WTC11 (cell line): ENCODE results near the gene GPRASP2. TPM values are rescaled to one million over a fixed set of nuclear protein-coding genes. Genes with fewer than 3 reads are reported as not detected.

Experiments
- ATAC-seq: fragments of 200-7000 bp; cut with Tn5 transposase; 2 replicates; pipeline ENCODE4 v1.10.0; 2021; ENCODE audit warnings: mild to moderate bottlenecking, moderate library complexity
- CTCF ChIA-PET: fragments of 300-600 bp; sonication (Branson Sonifier 250); formaldehyde crosslinking; loops from one replicate; lab custom pipeline; 2021; ENCODE audit warnings: antibody characterized with exemption; lab: Charles Lee
- POLR2A ChIA-PET: fragments of 350-600 bp; sonication (Branson Sonifier 250); formaldehyde crosslinking; loops from one replicate; lab custom pipeline; 2021; ENCODE audit warnings: antibody characterized with exemption; lab: Charles Lee
- DNase-seq: peaks from one replicate; pipeline ENCODE4 v3.0.0; 2021; ENCODE audit warnings: low spot score
- H3K27ac Mint-ChIP-seq: 2 replicates; pipeline ENCODE4 v1.8.0; 2021; ENCODE audit warnings: mixed read lengths
- H3K27me3 Mint-ChIP-seq: 2 replicates; pipeline ENCODE4 v1.8.0; 2021; ENCODE audit warnings: low read depth, mild to moderate bottlenecking, moderate library complexity, mixed read lengths
- H3K36me3 Mint-ChIP-seq: 2 replicates; pipeline ENCODE4 v1.8.0; 2021; ENCODE audit warnings: mixed read lengths
- H3K4me1 Mint-ChIP-seq: 2 replicates; pipeline ENCODE4 v1.8.0; 2022; ENCODE audit warnings: mixed read lengths
- H3K4me3 Mint-ChIP-seq: 2 replicates; pipeline ENCODE4 v1.8.0; 2021; ENCODE audit warnings: mild to moderate bottlenecking, moderate library complexity, mixed read lengths
- H3K9me3 Mint-ChIP-seq: 2 replicates; pipeline ENCODE4 v1.8.0; 2021; ENCODE audit warnings: mixed read lengths
- ATF1 ChIP-seq: sonication (generic); formaldehyde crosslinking; IDR thresholded peaks from 2 replicates; pipeline ENCODE4 v1.8.1; 2023; ENCODE audit warnings: mild to moderate bottlenecking, moderate library complexity, missing genetic modification reagents
- CREB1 ChIP-seq: sonication (generic); formaldehyde crosslinking; IDR thresholded peaks from 2 replicates; pipeline ENCODE4 v1.8.0; 2023; ENCODE audit warnings: mild to moderate bottlenecking, missing genetic modification reagents
- EMX1 ChIP-seq: fragments of 250-450 bp; sonication (Bioruptor Pico); IDR thresholded peaks from 2 replicates; pipeline ENCODE4 v1.8.0; 2021; ENCODE audit warnings: mild to moderate bottlenecking
- ERG ChIP-seq: fragments of 250-450 bp; sonication (Bioruptor Pico); IDR thresholded peaks from 2 replicates; pipeline ENCODE4 v1.8.0; 2021; ENCODE audit warnings: mild to moderate bottlenecking
- JAZF1 ChIP-seq: fragments of 250-450 bp; sonication (Bioruptor Pico); IDR thresholded peaks from 2 replicates; pipeline ENCODE4 v1.9.0; 2021; ENCODE audit warnings: moderate library complexity, mild to moderate bottlenecking, inconsistent platforms
- MXD4 ChIP-seq: fragments of 250-450 bp; sonication (Bioruptor Pico); IDR thresholded peaks from 2 replicates; pipeline ENCODE4 v1.8.0; 2021; ENCODE audit warnings: mild to moderate bottlenecking, moderate library complexity, borderline replicate concordance
- NFYB ChIP-seq: sonication (generic); formaldehyde crosslinking; conservative IDR thresholded peaks from 2 replicates; pipeline ENCODE4 v1.8.0; 2022; ENCODE audit warnings: low read depth, missing genetic modification reagents
- OVOL2 ChIP-seq: fragments of 250-450 bp; sonication (Bioruptor Pico); IDR thresholded peaks from 2 replicates; pipeline ENCODE4 v1.9.0; 2021; ENCODE audit warnings: mild to moderate bottlenecking, borderline replicate concordance
- RORB ChIP-seq: fragments of 250-450 bp; sonication (Bioruptor Pico); IDR thresholded peaks from 2 replicates; pipeline ENCODE4 v1.9.0; 2021; ENCODE audit warnings: mild to moderate bottlenecking
- SOX15 ChIP-seq: fragments of 250-450 bp; sonication (Bioruptor Pico); IDR thresholded peaks from 2 replicates; pipeline ENCODE4 v1.9.0; 2021; ENCODE audit warnings: mild to moderate bottlenecking
- ZBTB21 ChIP-seq: sonication (generic); formaldehyde crosslinking; IDR thresholded peaks from 2 replicates; pipeline ENCODE4 v1.8.1; 2023; ENCODE audit warnings: mild to moderate bottlenecking, missing genetic modification reagents, borderline replicate concordance
- total RNA-seq: library from RNA; stranded (reverse); gene quantifications from 3 replicates; pipeline ENCODE4 v1.2.3, GENCODE V29; 2021
- TF ChIP-seq, protein P1 (sequence below): sonication (generic); formaldehyde crosslinking; IDR thresholded peaks from 2 replicates; pipeline ENCODE4 v1.8.0; 2022; ENCODE audit warnings: mild to moderate bottlenecking, missing genetic modification reagents
- TF ChIP-seq, protein P2 (sequence below): fragments of 200-600 bp; IDR thresholded peaks from 2 replicates; pipeline ENCODE4 v1.8.0; 2022; ENCODE audit warnings: antibody characterized with exemption
- TF ChIP-seq, protein P3 (sequence below): sonication (generic); formaldehyde crosslinking; IDR thresholded peaks from 2 replicates; pipeline ENCODE4 v1.8.0; 2023; ENCODE audit warnings: missing genetic modification reagents, mild to moderate bottlenecking, borderline replicate concordance
- TF ChIP-seq, protein P4 (sequence below): sonication (generic); formaldehyde crosslinking; IDR thresholded peaks from 2 replicates; pipeline ENCODE4 v1.8.0; 2022; ENCODE audit warnings: mild to moderate bottlenecking, missing genetic modification reagents

Gene GPRASP2
- total RNA-seq, 1 experiment from 2014 or later = 18.5 TPM

- TF ChIP-seq CREB1 (CRISPR knock-in tag) (no peak), JAZF1 (CRISPR knock-in tag) (no peak), ERG (CRISPR knock-in tag) (no peak)
- TF ChIP-seq, protein P1, sequence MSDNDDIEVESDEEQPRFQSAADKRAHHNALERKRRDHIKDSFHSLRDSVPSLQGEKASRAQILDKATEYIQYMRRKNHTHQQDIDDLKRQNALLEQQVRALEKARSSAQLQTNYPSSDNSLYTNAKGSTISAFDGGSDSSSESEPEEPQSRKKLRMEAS = no peak
- TF ChIP-seq, protein P2, sequence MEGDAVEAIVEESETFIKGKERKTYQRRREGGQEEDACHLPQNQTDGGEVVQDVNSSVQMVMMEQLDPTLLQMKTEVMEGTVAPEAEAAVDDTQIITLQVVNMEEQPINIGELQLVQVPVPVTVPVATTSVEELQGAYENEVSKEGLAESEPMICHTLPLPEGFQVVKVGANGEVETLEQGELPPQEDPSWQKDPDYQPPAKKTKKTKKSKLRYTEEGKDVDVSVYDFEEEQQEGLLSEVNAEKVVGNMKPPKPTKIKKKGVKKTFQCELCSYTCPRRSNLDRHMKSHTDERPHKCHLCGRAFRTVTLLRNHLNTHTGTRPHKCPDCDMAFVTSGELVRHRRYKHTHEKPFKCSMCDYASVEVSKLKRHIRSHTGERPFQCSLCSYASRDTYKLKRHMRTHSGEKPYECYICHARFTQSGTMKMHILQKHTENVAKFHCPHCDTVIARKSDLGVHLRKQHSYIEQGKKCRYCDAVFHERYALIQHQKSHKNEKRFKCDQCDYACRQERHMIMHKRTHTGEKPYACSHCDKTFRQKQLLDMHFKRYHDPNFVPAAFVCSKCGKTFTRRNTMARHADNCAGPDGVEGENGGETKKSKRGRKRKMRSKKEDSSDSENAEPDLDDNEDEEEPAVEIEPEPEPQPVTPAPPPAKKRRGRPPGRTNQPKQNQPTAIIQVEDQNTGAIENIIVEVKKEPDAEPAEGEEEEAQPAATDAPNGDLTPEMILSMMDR = no peak
- TF ChIP-seq, all 79 proteins: peak for 0
Measured at GRCh38 chrX:102723456-102723855, 11.2 kb downstream of the GPRASP2 start (continued).

DNA sequence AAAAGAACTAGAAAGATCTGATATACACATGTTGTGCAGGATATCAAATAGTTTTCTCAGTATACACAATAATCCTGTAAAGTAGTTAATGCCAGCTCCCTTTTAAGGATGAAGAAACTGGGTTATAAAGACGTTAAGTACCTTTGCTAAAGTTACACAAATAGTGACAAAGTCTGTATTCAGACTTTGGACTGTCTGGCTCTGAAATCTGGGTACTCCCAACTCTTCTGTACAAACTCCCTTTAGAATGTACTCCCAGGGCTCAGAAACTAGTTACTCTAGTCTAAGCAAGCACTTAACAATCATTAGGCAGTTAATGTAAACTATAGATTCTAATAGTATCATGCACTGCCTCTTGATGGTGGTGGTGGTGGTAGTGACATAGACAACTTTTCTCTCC, 15.5 kb downstream of the GPRASP2 start:
- Mint-ChIP-seq H3K27ac (no peak overlapping the region), H3K36me3 (peaks cover 5% of the 10 kb centered on the region), H3K4me3 (no peak overlapping the region), H3K9me3 (peaks cover 4% of the 10 kb centered on the region; the same call in 1 of the 2 replicates), H3K4me1 (peaks cover 10% of the 10 kb centered on the region), H3K27me3 (no peaks in the 10 kb centered on the region)
- ChIA-PET POLR2A (no interaction called here), CTCF (interaction anchor here (0.6 kb wide), 1 partner anchor 90 kb away, joined by 4 read pairs; no protein-coding TSS in a partner anchor)
- ATAC-seq (no peak), DNase-seq (no peak)
- TF ChIP-seq, protein P1 = no peak
- TF ChIP-seq ATF1 (CRISPR knock-in tag) (no peak), RORB (CRISPR knock-in tag) (no peak), SOX15 (no peak), MXD4 (CRISPR knock-in tag) (no peak), OVOL2 (CRISPR knock-in tag) (no peak), ZBTB21 (CRISPR knock-in tag) (no peak), EMX1 (CRISPR knock-in tag) (no peak)
- TF ChIP-seq, protein P3, sequence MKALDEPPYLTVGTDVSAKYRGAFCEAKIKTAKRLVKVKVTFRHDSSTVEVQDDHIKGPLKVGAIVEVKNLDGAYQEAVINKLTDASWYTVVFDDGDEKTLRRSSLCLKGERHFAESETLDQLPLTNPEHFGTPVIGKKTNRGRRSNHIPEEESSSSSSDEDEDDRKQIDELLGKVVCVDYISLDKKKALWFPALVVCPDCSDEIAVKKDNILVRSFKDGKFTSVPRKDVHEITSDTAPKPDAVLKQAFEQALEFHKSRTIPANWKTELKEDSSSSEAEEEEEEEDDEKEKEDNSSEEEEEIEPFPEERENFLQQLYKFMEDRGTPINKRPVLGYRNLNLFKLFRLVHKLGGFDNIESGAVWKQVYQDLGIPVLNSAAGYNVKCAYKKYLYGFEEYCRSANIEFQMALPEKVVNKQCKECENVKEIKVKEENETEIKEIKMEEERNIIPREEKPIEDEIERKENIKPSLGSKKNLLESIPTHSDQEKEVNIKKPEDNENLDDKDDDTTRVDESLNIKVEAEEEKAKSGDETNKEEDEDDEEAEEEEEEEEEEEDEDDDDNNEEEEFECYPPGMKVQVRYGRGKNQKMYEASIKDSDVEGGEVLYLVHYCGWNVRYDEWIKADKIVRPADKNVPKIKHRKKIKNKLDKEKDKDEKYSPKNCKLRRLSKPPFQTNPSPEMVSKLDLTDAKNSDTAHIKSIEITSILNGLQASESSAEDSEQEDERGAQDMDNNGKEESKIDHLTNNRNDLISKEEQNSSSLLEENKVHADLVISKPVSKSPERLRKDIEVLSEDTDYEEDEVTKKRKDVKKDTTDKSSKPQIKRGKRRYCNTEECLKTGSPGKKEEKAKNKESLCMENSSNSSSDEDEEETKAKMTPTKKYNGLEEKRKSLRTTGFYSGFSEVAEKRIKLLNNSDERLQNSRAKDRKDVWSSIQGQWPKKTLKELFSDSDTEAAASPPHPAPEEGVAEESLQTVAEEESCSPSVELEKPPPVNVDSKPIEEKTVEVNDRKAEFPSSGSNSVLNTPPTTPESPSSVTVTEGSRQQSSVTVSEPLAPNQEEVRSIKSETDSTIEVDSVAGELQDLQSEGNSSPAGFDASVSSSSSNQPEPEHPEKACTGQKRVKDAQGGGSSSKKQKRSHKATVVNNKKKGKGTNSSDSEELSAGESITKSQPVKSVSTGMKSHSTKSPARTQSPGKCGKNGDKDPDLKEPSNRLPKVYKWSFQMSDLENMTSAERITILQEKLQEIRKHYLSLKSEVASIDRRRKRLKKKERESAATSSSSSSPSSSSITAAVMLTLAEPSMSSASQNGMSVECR = no peak
- TF ChIP-seq, protein P2 = no peak

DNA sequence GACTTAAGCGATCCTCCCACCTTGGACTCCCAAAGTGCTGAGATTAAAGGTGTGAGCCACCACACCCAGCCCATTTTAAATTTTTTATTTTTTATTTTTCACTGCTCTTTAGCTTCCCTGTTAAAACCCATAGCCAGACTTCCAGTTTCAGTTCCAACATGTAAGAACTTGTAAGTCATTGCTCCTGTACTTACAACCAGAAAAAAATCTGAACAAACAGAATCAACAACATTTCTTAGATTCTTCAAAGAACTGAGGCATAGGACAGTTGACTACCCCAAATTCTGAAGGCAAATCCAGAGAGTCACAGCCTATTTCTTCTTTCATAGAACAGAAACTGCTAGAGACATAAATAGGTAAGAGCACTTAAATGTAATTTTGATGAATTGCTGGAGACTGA, 16.4 kb downstream of the GPRASP2 start:
- ATAC-seq = no peak
- CTCF ChIA-PET = no interaction called here
- peaks cover 4% of the 10 kb centered on the region; the same call in 1 of the 2 replicates for H3K9me3 Mint-ChIP-seq
- no peaks in the 10 kb centered on the region for H3K27me3 Mint-ChIP-seq
- POLR2A ChIA-PET = no interaction called here
- peaks cover 8% of the 10 kb centered on the region for H3K4me1 Mint-ChIP-seq
- H3K27ac Mint-ChIP-seq = no peak overlapping the region
- H3K36me3 Mint-ChIP-seq = peaks cover 5% of the 10 kb centered on the region
- H3K4me3 Mint-ChIP-seq = no peak overlapping the region
- no peak for DNase-seq
- TF ChIP-seq ERG (CRISPR knock-in tag) = no peak
- TF ChIP-seq, protein P4, sequence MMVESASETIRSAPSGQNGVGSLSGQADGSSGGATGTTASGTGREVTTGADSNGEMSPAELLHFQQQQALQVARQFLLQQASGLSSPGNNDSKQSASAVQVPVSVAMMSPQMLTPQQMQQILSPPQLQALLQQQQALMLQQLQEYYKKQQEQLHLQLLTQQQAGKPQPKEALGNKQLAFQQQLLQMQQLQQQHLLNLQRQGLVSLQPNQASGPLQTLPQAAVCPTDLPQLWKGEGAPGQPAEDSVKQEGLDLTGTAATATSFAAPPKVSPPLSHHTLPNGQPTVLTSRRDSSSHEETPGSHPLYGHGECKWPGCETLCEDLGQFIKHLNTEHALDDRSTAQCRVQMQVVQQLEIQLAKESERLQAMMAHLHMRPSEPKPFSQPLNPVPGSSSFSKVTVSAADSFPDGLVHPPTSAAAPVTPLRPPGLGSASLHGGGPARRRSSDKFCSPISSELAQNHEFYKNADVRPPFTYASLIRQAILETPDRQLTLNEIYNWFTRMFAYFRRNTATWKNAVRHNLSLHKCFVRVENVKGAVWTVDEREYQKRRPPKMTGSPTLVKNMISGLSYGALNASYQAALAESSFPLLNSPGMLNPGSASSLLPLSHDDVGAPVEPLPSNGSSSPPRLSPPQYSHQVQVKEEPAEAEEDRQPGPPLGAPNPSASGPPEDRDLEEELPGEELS (CRISPR knock-in tag) = no peak
- no peak for TF ChIP-seq NFYB (CRISPR knock-in tag)
